Adipocyte (in vitro differentiated cells): ENCODE measurements around the gene FILIP1L.

Experiments used
- DNase-seq: peaks from one replicate; pipeline ENCODE4 v3.0.0-alpha.2; 2015; ENCODE audit warnings: low read depth
- H3K27me3 ChIP-seq: replicated peaks from 2 replicates; pipeline ENCODE4 v1.7.0; 2013; ENCODE audit warnings: mild to moderate bottlenecking, low read length, moderate library complexity; ENCODE audit not compliant: control insufficient read depth, insufficient read depth
- H3K36me3 ChIP-seq: 2 replicates; pipeline ENCODE4 v1.7.0; 2013; ENCODE audit warnings: low read length, mild to moderate bottlenecking, moderate library complexity; ENCODE audit not compliant: control insufficient read depth, insufficient read depth, severe bottlenecking
- H3K4me1 ChIP-seq: 2 replicates; pipeline ENCODE4 v1.7.0; 2013; ENCODE audit warnings: mild to moderate bottlenecking, low read length, moderate library complexity; ENCODE audit not compliant: control insufficient read depth, insufficient read depth
- H3K4me3 ChIP-seq: 2 replicates; pipeline ENCODE4 v1.7.0; 2013; ENCODE audit warnings: mild to moderate bottlenecking, low read length, moderate library complexity
- H3K9ac ChIP-seq: 2 replicates; pipeline ENCODE4 v1.7.0; 2013; ENCODE audit warnings: mild to moderate bottlenecking, low read length, moderate library complexity
- H3K9me3 ChIP-seq: 2 replicates; pipeline ENCODE4 v1.7.0; 2013; ENCODE audit warnings: mild to moderate bottlenecking, low read length, moderate library complexity; ENCODE audit not compliant: control insufficient read depth

FILIP1L gene

GRCh38 chr3:100124201-100124761 lies 10.0 kb upstream of the FILIP1L start:
- H3K9ac ChIP-seq, result no peak overlapping the region
- no peaks in the 10 kb centered on the region for H3K27me3 ChIP-seq
- H3K36me3 ChIP-seq, result no peaks in the 10 kb centered on the region
- H3K4me3 ChIP-seq, result no peak overlapping the region
- peaks cover 8% of the 10 kb centered on the region for H3K4me1 ChIP-seq
- DNase-seq, result no peak
- H3K9me3 ChIP-seq, result no peaks in the 10 kb centered on the region

DNA sequence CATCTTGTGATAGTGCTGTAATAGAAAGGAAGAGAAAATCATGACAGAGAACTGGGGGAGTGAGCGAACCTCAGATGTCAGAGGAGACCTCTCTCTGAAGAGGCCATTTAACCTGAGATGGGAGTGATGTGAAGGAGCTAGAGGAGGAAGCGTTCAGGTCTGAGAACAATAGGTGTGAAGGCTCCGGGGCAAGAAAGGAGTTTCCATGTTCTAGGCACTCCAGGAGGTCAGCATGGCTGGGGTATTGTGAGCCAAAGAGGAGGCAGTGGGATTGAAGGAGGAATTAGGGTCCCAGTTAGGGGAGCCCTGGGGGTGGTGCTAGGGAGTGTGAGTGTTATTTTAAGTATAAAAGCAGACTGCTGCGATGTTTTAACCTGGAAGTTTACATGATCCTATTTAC lies 8.8 kb upstream of the FILIP1L start:
- H3K4me1 ChIP-seq, result peaks cover 8% of the 10 kb centered on the region
- DNase-seq, result no peak
- H3K4me3 ChIP-seq, result no peak overlapping the region
- no peaks in the 10 kb centered on the region for H3K9me3 ChIP-seq
- H3K27me3 ChIP-seq, result no peaks in the 10 kb centered on the region
- H3K9ac ChIP-seq, result no peak overlapping the region
- H3K36me3 ChIP-seq, result no peaks in the 10 kb centered on the region

GRCh38 chr3:100122321-100122720 lies 8.0 kb upstream of the FILIP1L start:
- Histone ChIP-seq H3K9ac (no peak overlapping the region), H3K9me3 (no peaks in the 10 kb centered on the region), H3K27me3 (no peaks in the 10 kb centered on the region), H3K4me3 (no peak overlapping the region), H3K36me3 (no peaks in the 10 kb centered on the region), H3K4me1 (peaks cover 8% of the 10 kb centered on the region)
- no peak for DNase-seq

- Histone ChIP-seq H3K27me3 (no peaks in the 10 kb centered on the region), H3K4me3 (no peak overlapping the region), H3K36me3 (no peaks in the 10 kb centered on the region), H3K9ac (no peak overlapping the region), H3K4me1 (peaks cover 8% of the 10 kb centered on the region), H3K9me3 (no peaks in the 10 kb centered on the region)
- DNase-seq, result no peak
These were observed 6.4 kb upstream of the FILIP1L start for GRCh38 chr3:100120693-100121092.

DNA sequence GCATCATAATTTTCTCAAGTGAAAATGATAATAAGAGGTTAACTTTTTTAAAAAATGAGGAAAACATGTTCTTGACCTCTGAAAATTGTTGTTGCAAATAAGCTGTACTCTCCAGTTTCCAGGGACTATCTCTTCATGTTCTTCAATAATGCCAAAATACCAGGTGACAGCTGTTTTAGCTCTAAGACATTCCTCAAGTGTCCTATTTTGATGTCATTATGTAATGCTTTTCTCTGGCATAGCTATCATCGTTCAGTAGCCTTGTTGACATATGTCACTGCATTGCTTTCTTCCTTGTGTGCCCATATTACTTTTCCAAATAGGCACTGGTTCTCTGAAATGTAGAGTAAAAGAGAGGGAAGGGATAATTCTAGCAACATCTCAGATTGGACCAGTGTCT lies 5.7 kb upstream of the FILIP1L start:
- Histone ChIP-seq H3K27me3 (no peaks in the 10 kb centered on the region), H3K4me3 (no peak overlapping the region), H3K4me1 (peaks cover 8% of the 10 kb centered on the region), H3K9ac (no peak overlapping the region), H3K9me3 (no peaks in the 10 kb centered on the region), H3K36me3 (no peaks in the 10 kb centered on the region)
- DNase-seq, result no peak

GRCh38 chr3:100117093-100117492 lies 2.8 kb upstream of the FILIP1L start:
- Histone ChIP-seq H3K36me3 (no peaks in the 10 kb centered on the region), H3K9ac (no peak overlapping the region), H3K27me3 (no peaks in the 10 kb centered on the region), H3K4me3 (no peak overlapping the region), H3K9me3 (no peaks in the 10 kb centered on the region), H3K4me1 (peaks cover 8% of the 10 kb centered on the region)
- no peak for DNase-seq

- DNase-seq, result no peak
- Histone ChIP-seq H3K36me3 (no peaks in the 10 kb centered on the region), H3K9ac (no peak overlapping the region), H3K4me1 (no peaks in the 10 kb centered on the region), H3K27me3 (no peaks in the 10 kb centered on the region), H3K4me3 (no peak overlapping the region), H3K9me3 (no peaks in the 10 kb centered on the region)
These were observed 433 bp downstream of the FILIP1L start for GRCh38 chr3:100113723-100114412.

GRCh38 chr3:100111728-100112127 lies 2.6 kb downstream of the FILIP1L start:
- H3K9ac ChIP-seq, result no peak overlapping the region
- DNase-seq, result no peak
- peaks cover 9% of the 10 kb centered on the region for H3K4me1 ChIP-seq
- H3K9me3 ChIP-seq, result no peaks in the 10 kb centered on the region
- H3K4me3 ChIP-seq, result no peak overlapping the region
- H3K36me3 ChIP-seq, result no peaks in the 10 kb centered on the region
- H3K27me3 ChIP-seq, result no peaks in the 10 kb centered on the region

- Histone ChIP-seq H3K9me3 (no peaks in the 10 kb centered on the region), H3K36me3 (no peaks in the 10 kb centered on the region), H3K4me1 (peaks cover 24% of the 10 kb centered on the region), H3K9ac (no peak overlapping the region), H3K4me3 (no peak overlapping the region), H3K27me3 (no peaks in the 10 kb centered on the region)
- DNase-seq, result no peak
These were observed 4.1 kb downstream of the FILIP1L start for GRCh38 chr3:100110162-100110561.

DNA sequence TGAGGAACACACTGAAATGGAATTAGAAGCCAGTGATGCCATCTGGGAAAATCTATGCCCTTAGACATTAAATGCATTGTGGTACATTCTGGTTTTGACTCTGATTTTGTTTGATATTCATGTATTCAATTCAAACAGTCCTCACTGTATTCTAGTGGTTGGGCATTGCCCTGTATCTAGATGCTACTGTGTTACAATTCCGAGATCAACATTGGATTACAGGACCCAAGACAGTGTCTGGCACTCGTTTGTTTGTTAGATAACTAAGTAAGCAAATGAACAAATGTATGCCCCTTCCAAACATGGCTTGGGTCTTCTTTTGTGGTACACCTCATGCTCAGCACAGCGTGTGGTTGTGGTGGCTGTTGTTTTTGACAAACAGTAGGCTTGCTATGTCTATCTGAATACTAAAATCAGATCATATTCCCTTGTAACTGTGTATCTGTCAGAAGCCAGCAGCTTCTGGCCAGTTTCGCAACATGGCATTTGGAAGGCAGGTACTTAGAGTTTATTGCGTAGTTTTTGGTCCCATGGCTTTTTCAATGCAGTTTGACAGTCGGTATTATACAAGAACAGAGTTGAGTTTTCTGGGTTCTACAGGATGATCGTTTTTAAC lies 5.7 kb downstream of the FILIP1L start:
- Histone ChIP-seq H3K9me3 (no peaks in the 10 kb centered on the region), H3K4me3 (no peak overlapping the region), H3K36me3 (no peaks in the 10 kb centered on the region), H3K27me3 (no peaks in the 10 kb centered on the region), H3K4me1 (peaks cover 40% of the 10 kb centered on the region), H3K9ac (no peak overlapping the region)
- no peak for DNase-seq

DNA sequence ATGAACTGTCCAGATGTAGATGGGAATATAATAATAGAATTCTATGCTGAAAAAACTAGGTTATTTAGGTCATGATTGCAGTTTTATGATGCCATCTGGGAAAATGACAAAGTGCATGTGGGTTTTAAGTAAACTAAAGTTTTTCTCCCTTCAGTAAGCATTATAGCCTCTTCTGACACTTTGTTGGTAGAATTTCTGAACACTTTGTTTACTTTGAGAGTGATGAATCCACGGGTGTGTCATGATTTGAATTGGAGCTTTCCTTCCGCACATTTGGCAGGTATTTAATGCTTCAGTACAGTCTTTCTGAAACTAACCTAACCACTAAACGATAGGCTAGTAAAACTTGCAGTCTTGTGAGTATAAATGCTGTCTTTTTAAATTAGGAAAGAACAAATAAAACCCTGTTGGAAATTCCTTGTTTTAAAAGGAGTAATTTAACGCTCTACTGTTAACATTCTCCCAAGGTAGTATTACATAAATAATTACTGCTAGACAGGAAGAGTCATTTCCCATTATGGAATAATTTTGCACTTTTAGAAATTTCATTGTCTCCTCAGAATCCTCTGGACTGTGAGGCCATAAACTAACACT lies 7.0 kb downstream of the FILIP1L start:
- no peaks in the 10 kb centered on the region for H3K27me3 ChIP-seq
- no peak for DNase-seq
- no peak overlapping the region for H3K4me3 ChIP-seq
- no peaks in the 10 kb centered on the region for H3K9me3 ChIP-seq
- H3K36me3 ChIP-seq, result no peaks in the 10 kb centered on the region
- H3K4me1 ChIP-seq, result peaks cover 42% of the 10 kb centered on the region
- no peak overlapping the region for H3K9ac ChIP-seq
